Measurements from ENCODE around the gene LRRN4CL. TPM values are rescaled to one million over a fixed set of nuclear protein-coding genes. Genes with fewer than 3 reads are reported as not detected.

LRRN4CL gene
- total and polyA plus RNA-seq, 9 of the 15 experiments (the other 6 are each of a cell fraction or from before 2014, with no cell fraction given) = 0.03 to 0.11 (median 0.05) TPM; not detected in 4

- TF ChIP-seq CC2D1A (IDR thresholded peaks at IDR 0.05) (no peak), NELFE (IDR thresholded peaks at IDR 0.05; ENCODE audit: insufficient read depth, insufficient read length) (peak; percentile 79), EHMT2 (IDR thresholded peaks at IDR 0.05) (no peak), ARID1B (IDR thresholded peaks at IDR 0.05) (peak; percentile 38; the same call in 1 of the 2 replicates), ELF4 (CRISPR knock-in tag; IDR thresholded peaks at IDR 0.05) (peak; percentile 53), ZNF740 (CRISPR knock-in tag; IDR thresholded peaks at IDR 0.05) (peak; percentile 89), ZNF740 (tag; IDR thresholded peaks at IDR 0.05) (peak in 1 of 2 experiments; percentile 94; a peak in 2 of 4 replicates), CREB3L1 (IDR thresholded peaks at IDR 0.05; ENCODE audit: borderline replicate concordance, low read depth) (no peak), GABPB1 (CRISPR knock-in tag; IDR thresholded peaks at IDR 0.05) (peak; percentile 79; the same call in 1 of the 2 replicates), NFRKB (IDR thresholded peaks at IDR 0.05; ENCODE audit: low read depth) (no peak), FOXM1 (IDR thresholded peaks at IDR 0.05; ENCODE audit: low read depth) (no peak), FOXM1 (CRISPR knock-in tag; IDR thresholded peaks at IDR 0.05; ENCODE audit: low read depth) (no peak), AFF4 (CRISPR knock-in tag; IDR thresholded peaks at IDR 0.05) (no peak; the same call in 1 of the 2 replicates), ZBTB49 (CRISPR knock-in tag; IDR thresholded peaks at IDR 0.05; ENCODE audit: borderline replicate concordance) (no peak)
- TF ChIP-seq, protein P1, sequence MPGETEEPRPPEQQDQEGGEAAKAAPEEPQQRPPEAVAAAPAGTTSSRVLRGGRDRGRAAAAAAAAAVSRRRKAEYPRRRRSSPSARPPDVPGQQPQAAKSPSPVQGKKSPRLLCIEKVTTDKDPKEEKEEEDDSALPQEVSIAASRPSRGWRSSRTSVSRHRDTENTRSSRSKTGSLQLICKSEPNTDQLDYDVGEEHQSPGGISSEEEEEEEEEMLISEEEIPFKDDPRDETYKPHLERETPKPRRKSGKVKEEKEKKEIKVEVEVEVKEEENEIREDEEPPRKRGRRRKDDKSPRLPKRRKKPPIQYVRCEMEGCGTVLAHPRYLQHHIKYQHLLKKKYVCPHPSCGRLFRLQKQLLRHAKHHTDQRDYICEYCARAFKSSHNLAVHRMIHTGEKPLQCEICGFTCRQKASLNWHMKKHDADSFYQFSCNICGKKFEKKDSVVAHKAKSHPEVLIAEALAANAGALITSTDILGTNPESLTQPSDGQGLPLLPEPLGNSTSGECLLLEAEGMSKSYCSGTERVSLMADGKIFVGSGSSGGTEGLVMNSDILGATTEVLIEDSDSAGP (CRISPR knock-in tag; IDR thresholded peaks at IDR 0.05) = 0 out of 2 replicates have a peak, but pooled peaks have one; percentile 54
These were observed 24.2 kb downstream of the LRRN4CL start, which contains the start of the genes C11orf98 and CSKMT (continued) for GRCh38 chr11:62665075-62665598.

All from K562 (cell line).